HG02610 (cell line): ENCODE data around the gene ARHGAP42.

Experiments used
- ATAC-seq: cut with Tn5 transposase; IDR thresholded peaks from one replicate; pipeline ENCODE4 v1.9.1; 2021; ENCODE audit warnings: mild to moderate bottlenecking, moderate library complexity; ENCODE audit not compliant: unreplicated experiment

ARHGAP42 gene

DNA sequence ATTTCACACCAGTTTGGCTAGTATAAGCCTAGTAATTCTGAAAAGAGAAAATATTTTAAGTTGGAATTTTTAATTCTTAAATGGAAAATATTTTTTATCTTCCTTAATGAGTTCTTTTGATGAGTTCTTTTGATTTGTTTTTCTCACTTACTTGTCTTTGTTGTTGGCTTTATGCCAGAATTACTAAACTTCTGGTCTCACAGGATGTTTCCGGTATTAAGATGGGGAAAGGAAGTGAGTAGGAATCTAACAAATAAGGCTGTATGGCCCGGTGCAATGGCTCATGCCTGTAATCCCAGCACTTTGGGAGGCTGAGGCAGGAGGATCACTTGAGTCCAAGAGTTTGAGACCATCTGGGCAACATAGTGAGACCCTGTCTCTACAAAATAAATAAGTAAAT is 106.4 kb downstream of the ARHGAP42 start:
- no peak for ATAC-seq

DNA sequence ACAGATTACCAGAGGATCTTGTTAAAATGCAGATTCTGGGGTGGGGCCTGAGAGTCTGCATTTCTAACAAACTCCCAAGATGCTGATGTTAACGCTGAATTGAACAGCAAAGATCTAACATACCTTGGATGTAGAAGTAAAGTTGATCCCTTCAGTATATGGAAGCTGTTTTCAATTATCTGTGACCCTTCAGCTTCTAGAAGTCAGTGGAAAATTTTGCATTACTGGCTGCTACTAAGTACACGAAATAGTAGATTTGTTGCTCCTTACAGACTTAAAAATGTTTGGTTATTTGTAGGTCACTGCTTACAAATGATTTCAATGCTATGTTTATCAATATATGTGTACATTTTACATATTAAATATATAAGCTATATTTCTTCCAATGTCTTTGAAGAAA is 107.4 kb downstream of the ARHGAP42 start:
- ATAC-seq, result no peak

DNA sequence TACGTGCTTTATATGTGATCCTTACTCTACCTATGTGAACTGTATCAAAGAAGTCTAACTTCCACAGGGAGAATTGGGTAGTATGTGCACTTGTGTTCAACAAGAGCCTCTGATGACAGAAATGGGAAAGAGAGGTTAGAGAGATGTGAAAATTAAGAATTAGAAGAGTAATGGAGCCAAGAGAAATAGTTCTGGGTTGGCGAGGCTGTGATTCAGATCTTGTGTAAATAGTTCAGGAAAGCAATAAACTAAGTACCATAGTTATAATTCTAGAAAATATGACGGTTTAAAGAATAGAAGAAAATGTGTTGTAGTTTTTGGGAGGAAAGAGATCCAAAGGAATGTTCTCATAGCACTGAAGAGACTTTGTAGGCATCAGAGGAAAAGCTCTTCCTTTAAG is 112.4 kb downstream of the ARHGAP42 start:
- no peak for ATAC-seq

DNA sequence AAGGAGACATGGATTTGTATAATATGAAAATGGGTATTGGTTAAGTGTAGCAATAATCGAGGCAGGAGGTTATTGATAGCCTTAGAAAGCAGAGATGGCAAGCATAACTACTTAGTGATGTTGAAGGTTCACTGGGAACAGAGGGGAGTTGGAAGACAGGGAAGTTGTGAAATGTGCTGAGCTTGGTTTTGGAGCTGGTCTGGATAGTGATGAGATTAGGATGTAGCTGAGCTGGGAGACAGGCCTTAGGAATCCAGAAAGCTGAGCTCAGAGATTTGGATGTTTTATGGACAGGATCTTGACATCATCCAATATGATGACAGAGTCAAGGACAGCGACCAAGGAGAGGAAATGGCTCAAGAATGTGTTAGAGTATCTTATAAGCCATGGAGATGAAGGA is 113.1 kb downstream of the ARHGAP42 start:
- no peak for ATAC-seq

DNA sequence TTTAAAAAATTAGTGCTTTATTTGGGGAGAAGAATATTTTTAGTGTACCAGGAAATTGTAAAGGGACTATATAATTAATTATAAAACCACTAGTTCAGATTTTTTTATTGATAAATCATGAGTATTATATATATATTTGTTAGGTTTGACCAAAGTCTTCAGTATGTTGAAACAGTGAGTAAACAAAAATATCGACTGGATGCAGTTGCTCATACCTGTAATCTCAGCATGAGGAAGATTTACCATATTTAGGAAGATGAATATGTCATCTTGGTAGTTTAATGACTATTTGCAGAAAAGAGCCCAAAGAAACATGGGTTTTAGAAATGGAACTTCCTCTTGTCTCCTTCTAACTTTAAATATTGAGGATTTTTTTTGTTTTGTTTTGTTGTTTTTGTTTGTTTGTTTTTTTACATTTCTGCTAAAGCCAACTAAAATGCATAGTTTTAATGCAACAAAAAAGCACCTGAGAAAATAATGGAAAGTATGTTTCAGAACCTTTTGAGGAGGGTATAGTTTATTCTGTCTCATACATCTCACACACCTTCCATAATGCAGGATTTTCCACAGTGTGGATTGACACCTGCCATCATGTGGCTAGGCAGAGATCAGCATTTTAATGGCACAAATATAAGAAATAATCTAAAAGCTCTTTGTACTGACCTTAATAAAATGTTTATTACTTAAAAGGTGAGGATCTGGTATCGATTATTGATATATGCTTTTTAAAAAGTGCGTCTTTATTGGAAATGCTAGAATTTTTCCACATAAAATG is 114.3 kb downstream of the ARHGAP42 start:
- ATAC-seq, result no peak

DNA sequence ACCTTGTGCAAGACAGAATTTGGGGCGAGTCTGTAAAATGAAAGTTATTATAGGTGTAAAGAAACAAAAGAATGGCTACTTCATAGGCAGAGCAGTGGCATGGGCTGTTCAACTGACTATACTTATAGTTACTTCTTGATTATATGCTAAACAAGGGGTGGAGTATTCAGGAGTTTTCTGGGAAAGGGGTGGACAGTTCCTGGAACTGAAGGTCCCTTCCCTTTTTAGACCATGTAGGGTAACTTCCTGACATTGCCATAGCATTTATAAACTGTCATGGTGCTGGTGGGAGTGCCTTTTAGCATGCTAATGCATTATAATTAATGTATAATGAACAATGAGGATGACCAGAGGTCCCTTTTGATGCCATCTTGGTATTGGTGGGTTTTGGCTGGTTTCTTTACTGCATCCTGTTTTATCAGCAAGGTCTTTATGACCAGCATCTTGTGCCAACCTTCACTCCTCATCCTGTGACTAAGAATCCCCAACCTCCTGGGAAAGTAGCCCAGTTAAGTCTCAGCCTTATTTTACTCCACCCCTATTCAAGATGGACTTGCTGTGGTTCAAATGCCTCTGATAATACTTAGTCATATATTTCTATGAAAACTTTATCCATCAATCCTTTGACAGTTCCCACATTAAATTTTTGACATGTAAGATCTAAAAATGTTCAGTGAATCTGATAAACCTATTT is 118.6 kb downstream of the ARHGAP42 start:
- no peak for ATAC-seq

DNA sequence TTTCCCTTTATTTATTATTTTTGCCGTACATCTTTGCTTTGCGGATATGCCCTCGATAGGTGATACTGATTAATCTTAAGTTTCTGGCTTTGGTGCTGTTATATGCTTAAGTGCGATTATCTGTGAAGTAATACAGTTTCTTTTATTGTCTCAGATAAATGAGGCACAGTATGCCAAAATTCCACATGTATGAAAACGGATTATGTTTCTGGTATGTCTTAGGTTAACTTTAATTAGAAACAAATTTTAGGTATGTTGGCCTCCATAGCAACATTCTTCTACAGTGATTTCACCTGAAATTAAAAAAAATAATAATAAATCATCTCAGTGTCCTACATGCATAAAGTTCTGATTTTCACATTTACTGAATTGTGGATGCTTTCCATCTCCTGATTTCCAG is 119.2 kb downstream of the ARHGAP42 start:
- ATAC-seq, result no peak

DNA sequence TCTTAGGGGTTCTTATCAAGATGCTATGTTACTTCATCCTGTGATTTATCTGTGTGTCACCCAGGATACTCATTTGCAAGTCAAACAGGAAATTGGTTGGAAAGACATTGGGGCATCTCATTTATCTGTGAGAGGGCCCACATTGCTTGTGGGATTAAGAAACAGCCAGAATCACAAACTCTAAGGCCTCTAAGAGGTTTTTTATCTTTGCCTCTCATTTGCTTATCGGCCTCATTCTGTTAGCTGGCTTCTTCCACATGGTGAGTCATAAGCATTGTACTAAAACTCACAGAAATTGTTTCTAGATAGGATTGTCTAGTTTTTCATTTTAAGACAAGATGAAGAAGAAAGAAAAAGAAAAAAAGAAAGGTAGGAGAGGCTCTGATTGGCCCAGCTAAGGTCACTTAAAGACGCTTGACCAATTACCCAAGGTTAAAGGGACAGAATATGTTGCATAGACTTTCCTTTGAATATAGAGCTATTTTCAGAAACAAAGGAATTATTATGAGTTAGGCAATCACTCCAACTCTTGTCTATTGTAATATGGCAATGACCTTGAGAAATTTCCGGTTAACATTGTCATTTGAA is 121.9 kb downstream of the ARHGAP42 start:
- ATAC-seq, result no peak

DNA sequence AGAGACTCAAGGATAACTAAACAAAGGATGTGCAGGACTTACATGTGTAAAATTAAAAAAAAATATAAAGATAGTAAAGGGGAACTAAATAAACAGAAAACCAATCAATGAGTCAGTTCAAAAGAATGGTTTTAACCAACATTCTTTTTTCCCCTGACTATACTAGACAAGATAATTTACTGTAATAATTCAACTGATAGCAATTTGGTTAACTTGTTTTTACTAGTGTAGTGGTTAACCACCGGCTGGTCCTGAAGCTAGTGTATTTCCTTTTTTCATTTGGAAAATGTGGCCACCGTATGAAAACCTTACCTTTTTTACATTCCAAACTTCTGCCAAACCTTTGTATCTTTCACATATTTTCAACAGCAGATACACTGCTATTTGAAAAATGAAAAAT is 123.1 kb downstream of the ARHGAP42 start:
- peak; percentile 55 for ATAC-seq

DNA sequence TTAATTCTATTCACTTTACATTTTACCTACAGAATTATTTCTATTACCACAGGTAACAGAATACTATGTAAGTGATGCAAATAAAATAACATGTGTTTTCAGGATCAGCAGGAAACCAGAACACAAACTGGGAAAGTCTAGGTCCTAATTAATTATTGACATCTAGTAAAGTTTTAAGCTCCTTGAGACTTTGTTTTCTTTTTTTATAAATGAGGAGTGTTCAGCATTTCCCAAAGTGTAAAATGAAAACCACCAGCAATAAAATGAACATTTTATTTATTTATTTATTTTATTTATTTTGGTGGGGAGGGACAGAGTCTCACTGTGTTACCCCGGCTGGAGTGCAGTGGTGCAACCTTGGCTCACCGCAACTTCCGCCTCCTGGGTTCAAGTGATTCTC is 123.6 kb downstream of the ARHGAP42 start:
- ATAC-seq, result no peak

DNA sequence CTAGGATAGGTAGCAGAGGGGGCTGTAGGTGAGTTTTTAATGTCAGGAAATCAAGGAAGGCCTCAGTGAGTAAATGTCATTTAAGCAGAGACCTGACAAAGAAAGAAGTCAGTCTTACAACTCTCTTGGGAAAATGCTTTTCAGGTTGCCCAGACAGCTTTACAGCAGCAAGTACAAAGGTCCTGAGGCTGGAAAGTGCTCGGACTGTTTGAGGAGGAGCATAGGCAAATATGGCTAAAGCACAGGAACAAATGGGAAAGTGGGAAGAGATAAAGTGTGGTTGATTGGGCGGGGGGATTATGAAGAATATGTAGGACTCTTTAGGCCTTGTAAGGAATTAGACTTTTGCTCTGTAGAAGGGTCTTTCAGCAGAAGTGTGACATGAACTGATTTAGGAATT is 125.4 kb downstream of the ARHGAP42 start:
- no peak for ATAC-seq

DNA sequence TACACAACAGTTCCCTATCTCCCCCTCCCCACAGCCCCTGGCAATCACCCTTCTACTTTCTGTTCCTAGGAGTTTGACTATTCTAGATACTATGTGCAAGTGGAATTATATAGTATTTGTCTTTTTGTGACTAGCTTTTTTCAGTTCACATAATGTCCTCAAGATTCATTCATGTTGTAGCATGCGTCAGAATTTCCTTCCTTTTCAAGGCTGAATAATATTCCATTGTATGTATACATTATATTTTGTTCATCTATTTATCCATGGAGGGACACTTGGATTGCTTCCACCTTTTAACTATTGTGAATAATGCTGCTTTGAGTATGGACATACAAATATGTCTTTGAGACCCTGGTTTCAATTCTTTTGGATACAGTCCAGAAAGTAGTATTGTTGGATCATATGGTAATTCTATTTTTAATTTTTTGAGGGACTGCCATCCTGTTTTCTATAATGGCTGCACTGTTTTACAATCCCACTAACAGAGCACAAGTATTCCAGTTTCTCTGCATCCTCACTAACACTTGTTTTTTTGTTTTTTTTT is 128.8 kb downstream of the ARHGAP42 start:
- ATAC-seq, result no peak

DNA sequence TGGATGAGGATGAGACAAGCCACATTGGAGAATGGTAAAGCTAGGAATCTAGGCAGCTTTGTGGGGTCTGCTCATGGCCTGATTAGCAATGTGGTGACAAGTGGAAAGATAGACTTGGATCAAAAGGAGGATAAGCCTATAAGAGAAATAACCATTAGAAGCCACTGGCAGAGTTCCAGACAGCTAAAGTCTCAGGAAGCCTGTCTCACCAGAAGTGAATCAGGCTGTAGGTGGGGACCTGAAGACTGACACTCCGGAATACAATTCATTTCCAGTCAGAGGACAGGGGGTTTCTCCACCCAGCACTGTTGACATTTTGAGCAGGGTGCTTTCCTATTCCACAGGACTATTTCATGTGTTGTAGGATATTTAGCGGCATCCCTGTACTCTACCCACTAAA is 129.7 kb downstream of the ARHGAP42 start:
- no peak for ATAC-seq

DNA sequence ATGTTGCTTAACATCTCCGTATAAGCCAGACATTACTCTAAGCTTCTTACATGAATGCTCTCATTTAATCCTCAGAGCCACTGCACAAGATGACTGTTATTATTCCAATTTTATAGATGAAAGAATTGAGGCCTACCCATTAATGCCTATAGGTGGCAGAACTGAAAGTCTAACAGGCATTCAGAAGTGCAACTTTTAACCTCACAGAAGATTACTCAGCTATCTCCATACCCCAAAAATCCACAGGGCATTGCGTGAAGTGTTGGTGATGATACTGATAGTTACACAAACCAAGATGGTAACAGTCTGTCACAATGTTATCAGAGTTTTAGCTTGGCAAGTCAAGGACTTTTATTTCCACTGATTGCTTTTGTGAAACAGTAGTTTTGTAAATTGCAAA is 130.5 kb downstream of the ARHGAP42 start:
- no peak for ATAC-seq

DNA sequence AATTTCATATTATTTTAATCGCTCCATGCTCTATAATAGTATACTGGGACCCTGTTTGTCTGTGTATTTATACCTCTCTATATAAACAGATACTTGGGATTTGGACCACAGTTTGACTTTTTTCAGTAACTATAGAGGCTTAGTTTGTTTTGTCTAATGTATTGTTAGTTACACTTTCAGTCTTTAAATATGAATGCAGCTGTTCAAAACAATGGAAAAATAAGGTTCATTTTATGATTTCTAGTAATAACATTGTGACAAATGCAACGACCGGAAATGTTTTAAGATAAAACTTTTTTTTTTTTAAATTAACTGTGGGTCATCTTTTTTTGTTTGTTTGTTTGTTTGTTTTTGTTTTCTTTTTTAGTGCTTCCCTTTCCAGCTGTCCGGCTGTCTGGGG is 133.5 kb downstream of the ARHGAP42 start:
- no peak for ATAC-seq

DNA sequence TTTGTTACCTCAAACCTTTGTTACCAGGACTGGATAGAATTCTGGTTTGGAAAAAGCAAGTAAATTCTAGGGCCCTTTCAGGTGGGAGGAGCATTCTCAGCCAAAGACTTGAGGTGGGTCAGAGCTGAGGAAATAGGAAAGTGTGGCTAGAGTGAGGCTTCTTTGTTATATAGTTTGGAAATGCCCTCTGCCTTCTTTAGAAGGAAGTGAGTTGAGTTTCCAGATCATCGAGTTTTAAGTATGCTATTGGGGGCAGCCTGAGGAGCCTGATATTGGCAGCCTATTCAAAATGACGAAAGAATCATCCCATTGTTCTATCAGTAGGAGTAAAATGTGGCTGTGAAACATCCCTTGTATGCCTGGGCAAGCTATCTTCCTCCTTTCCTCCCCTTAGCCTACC is 134.1 kb downstream of the ARHGAP42 start:
- ATAC-seq, result no peak

DNA sequence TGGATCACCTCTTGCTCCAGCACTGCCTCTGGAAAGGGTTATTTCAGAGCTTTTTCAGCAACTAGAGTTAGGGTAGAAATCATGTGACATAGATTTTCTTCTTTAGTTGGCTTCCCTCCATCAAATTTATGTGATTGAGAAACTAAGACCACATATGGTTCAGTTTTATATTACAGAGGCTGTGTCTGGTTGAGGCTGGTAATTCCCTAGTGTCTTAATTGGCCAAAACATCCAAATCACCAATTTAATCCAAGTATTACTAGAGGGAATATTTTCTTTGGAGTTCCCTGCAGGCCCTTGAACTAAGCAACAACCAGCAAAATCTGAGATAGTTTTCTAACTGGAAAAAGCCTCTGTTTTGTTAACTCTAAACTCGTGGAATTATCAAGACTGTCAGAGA is 136.3 kb downstream of the ARHGAP42 start:
- no peak for ATAC-seq

DNA sequence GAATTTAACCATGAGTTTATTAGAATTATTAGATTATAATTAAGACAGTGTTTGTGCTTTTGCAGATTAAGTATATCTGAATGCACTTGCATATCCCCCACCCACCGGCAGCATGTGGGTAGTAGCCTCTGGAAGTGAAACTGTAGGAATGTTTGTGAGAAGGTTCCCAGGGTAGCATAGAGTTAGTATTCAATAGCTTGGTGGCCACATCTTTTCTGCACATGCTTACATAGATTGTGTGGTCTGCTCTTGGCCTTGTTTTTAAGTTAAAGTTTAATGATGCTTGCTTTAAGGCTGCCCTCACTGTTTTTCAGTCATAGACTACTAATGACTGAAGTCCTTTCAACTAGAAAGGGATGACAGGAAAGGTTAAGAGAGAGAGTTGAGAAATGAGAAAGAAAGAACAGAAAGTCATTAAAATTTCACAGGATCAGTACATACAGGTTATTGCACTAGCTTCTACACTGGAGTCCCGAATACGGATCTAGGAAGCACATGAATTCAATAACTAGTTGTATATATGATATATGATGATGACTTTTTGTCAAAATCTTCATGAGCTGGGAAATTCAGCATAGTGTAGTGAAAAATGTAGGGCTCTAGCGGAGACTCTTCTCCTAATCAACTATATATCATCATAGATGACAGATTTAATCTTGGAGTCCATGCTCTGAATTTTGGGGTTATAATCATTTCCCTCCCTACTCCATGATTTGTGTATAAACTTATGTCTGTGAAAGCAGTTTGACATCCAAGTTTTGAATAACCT is 137.1 kb downstream of the ARHGAP42 start:
- ATAC-seq, result no peak

DNA sequence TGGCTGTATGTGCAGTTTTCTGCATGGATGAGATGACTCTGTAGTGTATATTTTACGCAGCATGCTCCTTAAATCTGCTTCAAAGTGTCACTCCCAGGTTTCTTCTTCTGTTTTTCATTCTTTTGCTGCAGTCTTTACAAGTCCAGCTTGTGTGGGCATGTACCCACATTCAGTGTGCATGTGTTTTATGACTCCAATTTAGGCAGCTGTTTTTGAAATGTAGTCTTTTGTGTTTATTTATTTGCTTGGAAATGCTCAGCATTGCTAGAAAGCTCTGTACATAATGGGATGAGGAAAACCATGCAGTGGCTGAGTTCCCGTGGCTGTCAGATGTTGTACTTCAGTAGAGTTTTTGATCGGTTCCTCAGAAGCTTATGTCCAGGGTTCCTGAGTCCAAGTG is 138.5 kb downstream of the ARHGAP42 start:
- no peak for ATAC-seq

DNA sequence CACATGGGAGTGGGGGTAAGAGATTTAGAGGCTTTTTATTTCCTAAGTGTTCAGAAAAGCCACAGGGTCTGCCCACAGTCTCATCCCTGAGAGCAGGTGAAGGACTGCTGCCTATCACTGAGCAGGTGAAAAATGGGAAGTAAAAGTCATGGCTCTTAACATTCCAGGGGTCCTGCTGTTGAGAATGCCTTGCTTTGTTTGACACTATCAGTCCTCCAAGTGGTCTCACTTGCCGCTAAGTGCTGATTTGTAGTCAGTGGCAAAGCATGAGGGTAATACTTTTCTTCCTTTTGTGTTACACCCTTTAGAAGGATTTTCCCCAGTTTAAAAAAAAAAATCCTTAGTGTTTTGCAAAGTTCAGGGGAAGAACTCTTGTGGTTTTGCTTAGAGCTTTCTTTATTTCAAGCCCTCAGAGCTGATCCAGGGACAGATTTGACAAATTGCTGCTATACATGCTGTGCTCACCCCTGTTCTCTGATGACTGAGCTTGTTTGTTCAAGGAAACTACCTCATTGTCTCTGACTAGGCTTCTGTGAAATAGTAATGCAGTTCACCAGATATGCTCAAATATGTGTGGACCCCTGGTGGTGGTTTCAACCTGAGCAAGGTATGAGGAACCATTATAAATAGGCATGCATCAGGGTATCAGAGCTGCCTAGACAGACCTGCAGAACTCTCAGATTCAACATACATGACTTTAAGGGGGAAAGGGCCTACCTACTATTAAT is 141.0 kb downstream of the ARHGAP42 start:
- peak; percentile 77 for ATAC-seq

DNA sequence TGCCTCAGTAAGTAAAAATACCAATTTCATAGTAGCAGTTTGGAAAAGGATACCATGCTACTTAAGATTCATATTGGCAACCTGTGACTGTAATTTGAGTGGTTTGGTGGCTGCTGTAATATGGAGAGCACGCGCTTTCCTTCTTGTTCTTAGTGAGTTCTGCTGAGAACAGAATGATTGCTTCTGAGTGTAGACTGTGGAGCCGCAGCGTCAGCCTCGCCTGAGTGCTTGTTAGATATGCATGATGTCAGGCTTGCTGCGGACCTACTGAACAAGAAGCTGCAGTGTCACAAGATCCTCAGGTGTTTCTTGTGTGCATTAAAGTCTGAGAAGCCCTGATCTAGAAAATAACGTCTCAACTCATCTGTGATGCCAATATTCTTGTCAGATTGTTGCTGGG is 143.2 kb downstream of the ARHGAP42 start:
- no peak for ATAC-seq
